SW 1271 (cell line): ENCODE data around the gene SMYD2.

ENCODE experiments used
- DNase-seq, 2 experiments: peaks; one replicate each; lab custom pipeline; 2025; lab: John Stamatoyannopoulos, UW

SMYD2 gene

GRCh38 chr1:214281021-214281719 lies at the start of gene SMYD2:
SMYD2 (plus strand) TSS chr1:214281159; CDS start chr1:214281255, 96 bp downstream.
- peak in 1 of 2 experiments; percentile 35 for DNase-seq

- no peak for DNase-seq
Measured at GRCh38 chr1:214233856-214234634, 46.9 kb upstream of the SMYD2 start.

GRCh38 chr1:214234635-214235025 lies 46.3 kb upstream of the SMYD2 start:
- DNase-seq, result no peak

- DNase-seq, result no peak
Measured at GRCh38 chr1:214236477-214236876, 44.5 kb upstream of the SMYD2 start.

GRCh38 chr1:214241060-214241459 lies 39.9 kb upstream of the SMYD2 start:
- DNase-seq, result no peak

- no peak for DNase-seq
Measured at GRCh38 chr1:214244252-214244651, 36.7 kb upstream of the SMYD2 start.

- DNase-seq, result no peak
Measured at GRCh38 chr1:214244841-214245240, 36.1 kb upstream of the SMYD2 start.

- DNase-seq, result no peak
Measured at GRCh38 chr1:214247501-214248041, 33.4 kb upstream of the SMYD2 start.

GRCh38 chr1:214248311-214249085 lies 32.5 kb upstream of the SMYD2 start:
- no peak for DNase-seq

- DNase-seq, result no peak
Measured at GRCh38 chr1:214249651-214250050, 31.3 kb upstream of the SMYD2 start.

- DNase-seq, result no peak
Measured at GRCh38 chr1:214251354-214251753, 29.6 kb upstream of the SMYD2 start.

GRCh38 chr1:214255509-214255908 lies 25.4 kb upstream of the SMYD2 start:
- no peak for DNase-seq

- no peak for DNase-seq
Measured at GRCh38 chr1:214259353-214259977, 21.5 kb upstream of the SMYD2 start.

GRCh38 chr1:214260561-214261205 lies 20.3 kb upstream of the SMYD2 start:
- DNase-seq, result no peak

GRCh38 chr1:214261206-214262123 lies 19.5 kb upstream of the SMYD2 start:
- peak in 1 of 2 experiments; percentile 54 for DNase-seq

- DNase-seq, result no peak
Measured at GRCh38 chr1:214264196-214264595, 16.8 kb upstream of the SMYD2 start.

GRCh38 chr1:214264976-214265375 lies 16.0 kb upstream of the SMYD2 start:
- no peak for DNase-seq

GRCh38 chr1:214270097-214270650 lies 10.8 kb upstream of the SMYD2 start:
- DNase-seq, result no peak

GRCh38 chr1:214271174-214271858 lies 9.6 kb upstream of the SMYD2 start:
- no peak for DNase-seq
